GM12878 (cell line): ENCODE data around the gene GALNT15. TPM values are rescaled to one million over a fixed set of nuclear protein-coding genes. Genes with fewer than 3 reads are reported as not detected.

Experiments
- ATAC-seq: fragments of 200-7000 bp; cut with Tn5 transposase; 3 replicates; pipeline ENCODE4 v1.9.1; 2020; ENCODE audit warnings: mild to moderate bottlenecking, moderate library complexity
- BruUV-seq: library from RNA; stranded (reverse); fragments of 400-500 nt; replicated peaks from 2 replicates; lab custom pipeline; 2021; lab: Mats Ljungman, UMichigan
- CTCF ChIA-PET: fragments of 300-600 bp; sonication (Branson Sonifier 250); formaldehyde crosslinking; extraction: SDS; loops from one replicate; lab custom pipeline; 2021; ENCODE audit warnings: inconsistent platforms; lab: Yijun Ruan, JAX
- POLR2A ChIA-PET: fragments of 350-600 bp; formaldehyde crosslinking; extraction: SDS; loops from one replicate; lab custom pipeline; 2021; ENCODE audit warnings: inconsistent platforms; lab: Charles Lee
- RAD21 ChIA-PET: fragments of 300-600 bp; sonication (Branson Sonifier 250); formaldehyde crosslinking; loops from one replicate; lab custom pipeline; 2023; ENCODE audit warnings: antibody characterized with exemption; ENCODE audit not compliant: unreplicated experiment; lab: Charles Lee
- SMC1A ChIA-PET: fragments of 300-600 bp; sonication (Branson Sonifier 250); formaldehyde crosslinking; loops from one replicate; lab custom pipeline; 2023; ENCODE audit not compliant: unreplicated experiment, uncharacterized antibody; lab: Charles Lee
- DNase-seq: peaks from one replicate; pipeline ENCODE4 v3.0.0-alpha.2; 2011; ENCODE audit warnings: low read depth, low spot score
- FAIRE-seq: peaks from 3 replicates; lab custom pipeline; 2011; peaks lifted over from hg19 to GRCh38; lab: Jason Lieb, UNC
- H2AFZ ChIP-seq: 2 replicates; pipeline ENCODE4 v1.6.0; 2011; ENCODE audit warnings: low read depth, low read length, control low read depth; ENCODE audit not compliant: control insufficient read depth
- H3K27ac ChIP-seq: 2 replicates; pipeline ENCODE4 v1.5.1; 2011; ENCODE audit warnings: control low read depth; ENCODE audit not compliant: control insufficient read depth, insufficient read depth
- H3K27me3 ChIP-seq, 2 experiments: replicated peaks in 1 of 2; 2 replicates each; pipeline versions ENCODE4 v1.6.0 to v1.6.1; 2011; ENCODE audit warnings: low read length in 1 of 2; ENCODE audit not compliant: control insufficient read depth in 2 of 2, insufficient read depth in 2 of 2
- H3K36me3 ChIP-seq, 2 experiments: 2 replicates each; pipeline ENCODE4 v1.5.1; 2011; ENCODE audit warnings: low read length in 1 of 2; ENCODE audit not compliant: control insufficient read depth in 2 of 2, insufficient read depth in 2 of 2
- H3K4me1 ChIP-seq: 2 replicates; pipeline ENCODE4 v1.6.1; 2011; ENCODE audit warnings: mild to moderate bottlenecking, low read length, moderate library complexity, mixed read lengths; ENCODE audit not compliant: control insufficient read depth, insufficient read depth
- H3K4me2 ChIP-seq: 2 replicates; pipeline ENCODE4 v1.6.0; 2011; ENCODE audit warnings: control low read depth; ENCODE audit not compliant: control insufficient read depth, insufficient read depth
- H3K4me3 ChIP-seq: fragments of 200-600 bp; sonication (generic); 2 replicates; pipeline ENCODE4 v1.5.1; 2016
- H3K79me2 ChIP-seq: 2 replicates; pipeline ENCODE4 v1.6.0; 2011; ENCODE audit warnings: low read length; ENCODE audit not compliant: control insufficient read depth, insufficient read depth
- H3K9ac ChIP-seq: 2 replicates; pipeline ENCODE4 v1.8.0; 2011; ENCODE audit warnings: low read length, control low read depth, mixed read lengths; ENCODE audit not compliant: control insufficient read depth, insufficient read depth
- H3K9me3 ChIP-seq: replicated peaks from 3 replicates; pipeline ENCODE4 v1.5.1; 2011; ENCODE audit warnings: mild to moderate bottlenecking, low read length; ENCODE audit not compliant: control insufficient read depth, insufficient read depth
- H4K20me1 ChIP-seq: 2 replicates; pipeline ENCODE4 v1.6.0; 2011; ENCODE audit not compliant: control insufficient read depth, insufficient read depth
- IRF3 ChIP-seq: fragments of 450-650 bp; IDR thresholded peaks from 2 replicates; pipeline ENCODE4 v1.6.1; 2014; ENCODE audit warnings: mild to moderate bottlenecking
- RUNX3 ChIP-seq: IDR thresholded peaks from 2 replicates; pipeline ENCODE4 v1.6.1; 2012; ENCODE audit warnings: low read length, inconsistent platforms
- SMARCA5 ChIP-seq: fragments of 450-650 bp; IDR thresholded peaks from 2 replicates; pipeline ENCODE4 v1.6.1; 2017; ENCODE audit warnings: mild to moderate bottlenecking
- SP1 ChIP-seq: IDR thresholded peaks from one replicate; pipeline ENCODE4 v1.6.1; 2011; ENCODE audit warnings: low read depth, low read length
- SREBF2 ChIP-seq: IDR thresholded peaks from 2 replicates; pipeline ENCODE4 v1.6.1; 2012; ENCODE audit warnings: mild to moderate bottlenecking, low read length
- TCF3 ChIP-seq: IDR thresholded peaks from 2 replicates; pipeline ENCODE4 v1.6.1; 2012; ENCODE audit warnings: low read depth, mild to moderate bottlenecking, low read length, borderline replicate concordance; ENCODE audit not compliant: insufficient read depth
- ZNF207 ChIP-seq: fragments of 450-650 bp; IDR thresholded peaks from 2 replicates; pipeline ENCODE4 v1.6.1; 2014; ENCODE audit warnings: antibody characterized with exemption, mild to moderate bottlenecking, borderline replicate concordance
- ZNF592 ChIP-seq: fragments of 450-650 bp; IDR thresholded peaks from 2 replicates; pipeline ENCODE4 v1.6.1; 2017; ENCODE audit warnings: mild to moderate bottlenecking, moderate library complexity
- ZSCAN29 ChIP-seq: fragments of 450-650 bp; IDR thresholded peaks from 2 replicates; pipeline ENCODE4 v1.6.1; 2017; ENCODE audit warnings: mild to moderate bottlenecking, moderate library complexity
- WGBS: methylation state at CpG from one replicate; pipeline ENCODE4 v1.1.6; 2016; ENCODE audit warnings: low lambda C conversion rate; ENCODE audit not compliant: insufficient replicate concordance, insufficient coverage; ENCODE audit errors: missing lambda C conversion rate; 5-methylcytosine and 5-hydroxymethylcytosine counted together
- in situ Hi-C: fragments of 300-500 bp; cut with MboI; formaldehyde crosslinking; loops from 9 replicates; pipeline ENCODE4 v1.14.3; 2018; ENCODE audit warnings: mixed read lengths
- intact Hi-C: fragments of 100-400 bp; cut with micrococcal nuclease; formaldehyde crosslinking; loops from one replicate; pipeline ENCODE4 v1.14.2; 2022; ENCODE audit not compliant: unreplicated experiment
- polyA plus RNA-seq, 11 experiments: library from polyadenylated mRNA; depleted of rRNA in 4 of 11; unstranded in 6 of 11; stranded (reverse) in 5 of 11; fragments of >200 nt; fragmentation: Nextera tagmentation in 4 of 11; fragmentation: Illumina TruSeq in 1 of 11; extraction: Ambion mirVana in 4 of 11; extraction: Trizol in 1 of 11; gene quantifications; 1 replicate in 1 of 11; 2 replicates in 10 of 11; pipeline versions ENCODE4 v1.2.1 to v1.2.3, GENCODE V29; 2011 to 2016; ENCODE audit warnings: inconsistent platforms in 2 of 11, missing spikeins in 2 of 11, low read depth in 1 of 11
- total RNA-seq, 4 experiments: library from RNA; depleted of rRNA in 3 of 4; stranded (reverse); fragments of >200 nt in 3 of 4; fragmentation: Illumina TruSeq in 1 of 4; extraction: Trizol in 1 of 4; gene quantifications; 2 replicates each; pipeline versions ENCODE4 v1.2.1 to v1.2.3, GENCODE V29; 2013 to 2021

GALNT15 gene
- total and polyA plus RNA-seq, 10 of the 15 experiments (the other 5 are each of a cell fraction or from before 2014, with no cell fraction given): 0.03 to 0.05 TPM; not detected in 8

- H3K4me2 ChIP-seq: no peak overlapping the region; the same call in 1 of the 2 replicates
- WGBS: 65% methylated on average over 9 of the region's 9 CpGs
- H3K9ac ChIP-seq: no peak overlapping the region
- no peaks in the 10 kb centered on the region for H3K79me2 ChIP-seq
- SMC1A ChIA-PET: interaction anchor here (0.9 to 5.7 kb wide), 7 partner anchors 8 to 444 kb away, joined by 3 to 43 read pairs (median 3); partner anchors contain the start of genes DPH3 and OXNAD1
- POLR2A ChIA-PET: interaction anchor here (0.6 to 1.3 kb wide), 4 partner anchors 13 to 1046 kb away, joined by 3 to 15 read pairs (median 4); partner anchors contain the start of genes DPH3 and OXNAD1
- ATAC-seq: no peak
- no peaks in the 10 kb centered on the region for H4K20me1 ChIP-seq
- in situ Hi-C loops (no loop called here), intact Hi-C loops (no loop called here)
- H3K9me3 ChIP-seq: no peaks in the 10 kb centered on the region
- H2AFZ ChIP-seq: no peak overlapping the region
- peaks cover 14% of the 10 kb centered on the region for H3K4me1 ChIP-seq
- H3K36me3 ChIP-seq: no peaks in the 10 kb centered on the region
- FAIRE-seq: no peak
- DNase-seq: no peak
- TF ChIP-seq SMARCA5: no peak
- TF ChIP-seq SREBF2: no peak
- no peak for TF ChIP-seq RUNX3
- TF ChIP-seq IRF3: no peak
- no peak for TF ChIP-seq TCF3
- no peak for TF ChIP-seq ZNF207
- no peak for TF ChIP-seq ZSCAN29
- TF ChIP-seq ZNF592: no peak
- TF ChIP-seq SP1: no peak
- H3K4me3 ChIP-seq: no peak overlapping the region
- H3K27ac ChIP-seq: no peak overlapping the region
- no TSS peak for BruUV-seq
- RAD21 ChIA-PET: interaction anchor here (0.7 to 1.4 kb wide), 8 partner anchors 8 to 455 kb away, joined by 3 to 8 read pairs (median 4); partner anchors contain the start of genes DPH3 and OXNAD1
- CTCF ChIA-PET: interaction anchor here (0.6 to 2.8 kb wide), 6 partner anchors 13 to 1923 kb away, joined by 3 to 22 read pairs (median 7); partner anchors contain the start of genes DPH3 and OXNAD1
- no peaks in the 10 kb centered on the region for H3K27me3 ChIP-seq
Measured at GRCh38 chr3:16251316-16252085, 77.0 kb downstream of the GALNT15 start.
